Fibroblast of lung (primary cell): ENCODE measurements around the gene PODN.

Experiments
- CTCF ChIP-seq, 2 donors: IDR thresholded peaks in 1 of 2; conservative IDR thresholded peaks in 1 of 2; 1 replicate in 1 of 2; 2 replicates in 1 of 2; pipeline ENCODE4 v1.5.1; 2011 to 2012; ENCODE audit warnings: low read length in 2 of 2, control low read depth in 1 of 2, inconsistent platforms in 1 of 2, low read depth in 1 of 2, mild to moderate bottlenecking in 1 of 2
- EZH2 ChIP-seq: IDR thresholded peaks from 2 replicates; pipeline ENCODE4 v1.5.1; 2012; ENCODE audit warnings: low read length, control low read depth, mild to moderate bottlenecking; ENCODE audit errors: missing control alignments

GRCh38 chr1:53080769-53081168 is 18.8 kb downstream of the PODN start:
- TF ChIP-seq CTCF (conservative IDR thresholded peaks at IDR 0.05 in 1 of 2, IDR thresholded peaks at IDR 0.05 in 1 of 2; ENCODE audit: low read depth in 1 of 2, low read length in 2 of 2) (no peak), EZH2 (no peak)
